Measurements from ENCODE around the gene KLHDC7B. TPM values are rescaled to one million over a fixed set of nuclear protein-coding genes. Genes with fewer than 3 reads are reported as not detected.
A peak's percentile ranks its signal among the peaks of the same experiment; 100 is the strongest.

Gene KLHDC7B
- total and polyA plus RNA-seq, 2 donors (not counting 3 experiments of a cell fraction or from before 2014, with no cell fraction given), result not detected

- peak; percentile 90 for FAIRE-seq
These were observed 30.4 kb downstream of the KLHDC7B start for GRCh38 chr22:50576070-50576469.

More at GRCh38 chr22:50576070-50576469, 30.4 kb downstream of the KLHDC7B start:
- Histone ChIP-seq H4K20me1 (replicated peaks; ENCODE audit: control insufficient read depth, extremely low read depth, insufficient read depth, low read length) (no peaks in the 10 kb centered on the region), H3K36me3 (ENCODE audit: control insufficient read depth in 2 of 2, extremely low read depth in 1 of 2, insufficient read depth in 2 of 2, low read length in 2 of 2) (peaks cover 0 to 7% of the 10 kb centered on the region in 2 experiments), H3K4me3 (replicated peaks in 1 of 3; ENCODE audit: insufficient read depth in 1 of 3, low read depth in 1 of 3, low read length in 3 of 3) (no peak overlapping the region), H3K9me3 (replicated peaks; ENCODE audit: control insufficient read depth, insufficient read depth, low read length) (no peaks in the 10 kb centered on the region), H2AFZ (ENCODE audit: low read depth, low read length) (no peak overlapping the region), H3K79me2 (ENCODE audit: control insufficient read depth, insufficient read depth, low read length) (no peaks in the 10 kb centered on the region), H3K9me1 (replicated peaks; ENCODE audit: control insufficient read depth, extremely low read depth, insufficient read depth, low read length) (no peaks in the 10 kb centered on the region), H3K9ac (replicated peaks; ENCODE audit: extremely low read depth, insufficient read depth, low read length) (no peak overlapping the region), H3K27me3 (ENCODE audit: control insufficient read depth in 2 of 2, insufficient read depth in 2 of 2, low read length in 2 of 2) (no peaks in the 10 kb centered on the region), H3K4me1 (ENCODE audit: control insufficient read depth, extremely low read depth, insufficient read depth, low read length) (no peaks in the 10 kb centered on the region), H3K27ac (ENCODE audit: insufficient read depth, low read depth, low read length) (no peak overlapping the region), H3K4me2 (ENCODE audit: insufficient read depth, low read length) (no peak overlapping the region)
- BruUV-seq (replicated peaks), result no TSS peak
- intact Hi-C loops (cut with micrococcal nuclease) (loop anchor here (1.0 to 5.0 kb wide), 3 partner anchors 44 to 115 kb away; partner anchors contain the start of gene SHANK3), dilution Hi-C loops (cut with MboI; ENCODE audit: extremely low pct_ligation_motif_present, low sequenced_read_pairs) (no loop called here)
- POLR2A ChIA-PET, result no interaction called here
- CTCF ChIA-PET, result interaction anchor here (1.0 to 5.2 kb wide), 11 partner anchors 13 to 115 kb away, joined by 3 to 91 read pairs (median 4); partner anchors contain the start of gene SYCE3
- DNase-seq (ENCODE audit: low read depth, low spot score), result peak; percentile 68
- TF ChIP-seq, protein P1, sequence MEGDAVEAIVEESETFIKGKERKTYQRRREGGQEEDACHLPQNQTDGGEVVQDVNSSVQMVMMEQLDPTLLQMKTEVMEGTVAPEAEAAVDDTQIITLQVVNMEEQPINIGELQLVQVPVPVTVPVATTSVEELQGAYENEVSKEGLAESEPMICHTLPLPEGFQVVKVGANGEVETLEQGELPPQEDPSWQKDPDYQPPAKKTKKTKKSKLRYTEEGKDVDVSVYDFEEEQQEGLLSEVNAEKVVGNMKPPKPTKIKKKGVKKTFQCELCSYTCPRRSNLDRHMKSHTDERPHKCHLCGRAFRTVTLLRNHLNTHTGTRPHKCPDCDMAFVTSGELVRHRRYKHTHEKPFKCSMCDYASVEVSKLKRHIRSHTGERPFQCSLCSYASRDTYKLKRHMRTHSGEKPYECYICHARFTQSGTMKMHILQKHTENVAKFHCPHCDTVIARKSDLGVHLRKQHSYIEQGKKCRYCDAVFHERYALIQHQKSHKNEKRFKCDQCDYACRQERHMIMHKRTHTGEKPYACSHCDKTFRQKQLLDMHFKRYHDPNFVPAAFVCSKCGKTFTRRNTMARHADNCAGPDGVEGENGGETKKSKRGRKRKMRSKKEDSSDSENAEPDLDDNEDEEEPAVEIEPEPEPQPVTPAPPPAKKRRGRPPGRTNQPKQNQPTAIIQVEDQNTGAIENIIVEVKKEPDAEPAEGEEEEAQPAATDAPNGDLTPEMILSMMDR (IDR thresholded peaks at IDR 0.05; ENCODE audit: extremely low read depth in 1 of 2, insufficient read depth in 1 of 2, low read depth in 1 of 2, low read length in 2 of 2), result peak; percentile 53 to 62
- no peak for TF ChIP-seq MYC (IDR thresholded peaks at IDR 0.05; ENCODE audit: low read depth, low read length)

All from endothelial cell of umbilical vein (primary cell).